HEK293 (cell line): ENCODE data around the gene GPR146.

Experiments
- CTCF ChIP-seq: fragments of 450-650 bp; formaldehyde crosslinking; IDR thresholded peaks from 2 replicates; pipeline ENCODE4 v1.5.1; 2016; ENCODE audit warnings: missing biosample characterization, missing genetic modification characterization
- KLF10 ChIP-seq: fragments of 450-650 bp; IDR thresholded peaks from 2 replicates; pipeline ENCODE4 v1.5.1; 2018; ENCODE audit warnings: missing biosample characterization, mild to moderate bottlenecking, missing genetic modification characterization
- KLF9 ChIP-seq: fragments of 450-650 bp; formaldehyde crosslinking; IDR thresholded peaks from 2 replicates; pipeline ENCODE4 v1.5.1; 2016; ENCODE audit warnings: missing biosample characterization, missing genetic modification characterization, low read depth
- PBX3 ChIP-seq: sonication (generic); formaldehyde crosslinking; IDR thresholded peaks from 2 replicates; pipeline ENCODE4 v1.8.1; 2022; ENCODE audit warnings: mild to moderate bottlenecking, moderate library complexity, missing genetic modification reagents
- PRDM4 ChIP-seq: fragments of 450-650 bp; formaldehyde crosslinking; IDR thresholded peaks from 2 replicates; pipeline ENCODE4 v1.5.1; 2017; ENCODE audit warnings: missing biosample characterization, missing genetic modification characterization
- SP2 ChIP-seq: fragments of 450-650 bp; formaldehyde crosslinking; IDR thresholded peaks from 2 replicates; pipeline ENCODE4 v1.5.1; 2016; ENCODE audit warnings: missing biosample characterization, missing genetic modification characterization
- SP7 ChIP-seq: fragments of 450-650 bp; formaldehyde crosslinking; IDR thresholded peaks from 2 replicates; pipeline ENCODE4 v1.5.1; 2016; ENCODE audit warnings: missing biosample characterization, missing genetic modification characterization
- TCF7L2 ChIP-seq: IDR thresholded peaks from 2 replicates; pipeline ENCODE4 v1.6.1; 2011; ENCODE audit warnings: low read depth, mild to moderate bottlenecking, inconsistent platforms, low read length, moderate library complexity, borderline replicate concordance
- ZBTB11 ChIP-seq: fragments of 450-650 bp; formaldehyde crosslinking; conservative IDR thresholded peaks from 2 replicates; pipeline ENCODE4 v1.5.1; 2016; ENCODE audit warnings: low read depth, missing biosample characterization, missing genetic modification characterization
- ZBTB26 ChIP-seq: fragments of 450-650 bp; formaldehyde crosslinking; optimal IDR thresholded peaks from 2 replicates; pipeline ENCODE3; 2016; ENCODE audit warnings: missing biosample characterization, mild to moderate bottlenecking, missing genetic modification characterization
- ZBTB8A ChIP-seq: fragments of 450-650 bp; formaldehyde crosslinking; IDR thresholded peaks from 2 replicates; pipeline ENCODE4 v1.5.1; 2016; ENCODE audit warnings: missing biosample characterization, missing genetic modification characterization
- ZIC2 ChIP-seq: fragments of 450-650 bp; formaldehyde crosslinking; IDR thresholded peaks from 2 replicates; pipeline ENCODE4 v1.5.1; 2016; ENCODE audit warnings: missing biosample characterization, missing genetic modification characterization
- ZNF140 ChIP-seq: fragments of 450-650 bp; formaldehyde crosslinking; IDR thresholded peaks from 2 replicates; pipeline ENCODE4 v1.5.1; 2016; ENCODE audit warnings: missing biosample characterization, missing genetic modification characterization
- ZNF155 ChIP-seq: fragments of 450-650 bp; formaldehyde crosslinking; IDR thresholded peaks from 2 replicates; pipeline ENCODE4 v1.5.1; 2016; ENCODE audit warnings: missing biosample characterization, missing genetic modification characterization
- ZNF248 ChIP-seq: fragments of 450-650 bp; formaldehyde crosslinking; IDR thresholded peaks from 2 replicates; pipeline ENCODE4 v1.5.1; 2017; ENCODE audit warnings: missing biosample characterization, missing genetic modification characterization
- ZNF341 ChIP-seq: fragments of 450-650 bp; formaldehyde crosslinking; IDR thresholded peaks from 2 replicates; pipeline ENCODE4; 2016; ENCODE audit warnings: low read depth, missing biosample characterization, missing genetic modification characterization
- ZNF398 ChIP-seq: fragments of 450-650 bp; formaldehyde crosslinking; IDR thresholded peaks from 2 replicates; pipeline ENCODE4 v1.5.1; 2017; ENCODE audit warnings: missing biosample characterization, missing genetic modification characterization
- ZNF548 ChIP-seq: fragments of 450-650 bp; formaldehyde crosslinking; IDR thresholded peaks from 2 replicates; pipeline ENCODE4 v1.5.1; 2016; ENCODE audit warnings: missing biosample characterization, missing genetic modification characterization
- ZNF658 ChIP-seq: fragments of 450-650 bp; formaldehyde crosslinking; IDR thresholded peaks from 2 replicates; pipeline ENCODE4; 2016; ENCODE audit warnings: missing biosample characterization, missing genetic modification characterization
- ZNF747 ChIP-seq: fragments of 450-650 bp; formaldehyde crosslinking; IDR thresholded peaks from 2 replicates; pipeline ENCODE4 v1.5.1; 2016; ENCODE audit warnings: missing biosample characterization, missing genetic modification characterization
- TF ChIP-seq, protein P1 (sequence below): fragments of 450-650 bp; formaldehyde crosslinking; IDR thresholded peaks from 2 replicates; pipeline ENCODE4 v1.5.1; 2016; ENCODE audit warnings: missing biosample characterization, missing genetic modification characterization

Gene GPR146

GRCh38 chr7:1044189-1045068, at the start of gene GPR146 (continued):
- TF ChIP-seq, protein P1, sequence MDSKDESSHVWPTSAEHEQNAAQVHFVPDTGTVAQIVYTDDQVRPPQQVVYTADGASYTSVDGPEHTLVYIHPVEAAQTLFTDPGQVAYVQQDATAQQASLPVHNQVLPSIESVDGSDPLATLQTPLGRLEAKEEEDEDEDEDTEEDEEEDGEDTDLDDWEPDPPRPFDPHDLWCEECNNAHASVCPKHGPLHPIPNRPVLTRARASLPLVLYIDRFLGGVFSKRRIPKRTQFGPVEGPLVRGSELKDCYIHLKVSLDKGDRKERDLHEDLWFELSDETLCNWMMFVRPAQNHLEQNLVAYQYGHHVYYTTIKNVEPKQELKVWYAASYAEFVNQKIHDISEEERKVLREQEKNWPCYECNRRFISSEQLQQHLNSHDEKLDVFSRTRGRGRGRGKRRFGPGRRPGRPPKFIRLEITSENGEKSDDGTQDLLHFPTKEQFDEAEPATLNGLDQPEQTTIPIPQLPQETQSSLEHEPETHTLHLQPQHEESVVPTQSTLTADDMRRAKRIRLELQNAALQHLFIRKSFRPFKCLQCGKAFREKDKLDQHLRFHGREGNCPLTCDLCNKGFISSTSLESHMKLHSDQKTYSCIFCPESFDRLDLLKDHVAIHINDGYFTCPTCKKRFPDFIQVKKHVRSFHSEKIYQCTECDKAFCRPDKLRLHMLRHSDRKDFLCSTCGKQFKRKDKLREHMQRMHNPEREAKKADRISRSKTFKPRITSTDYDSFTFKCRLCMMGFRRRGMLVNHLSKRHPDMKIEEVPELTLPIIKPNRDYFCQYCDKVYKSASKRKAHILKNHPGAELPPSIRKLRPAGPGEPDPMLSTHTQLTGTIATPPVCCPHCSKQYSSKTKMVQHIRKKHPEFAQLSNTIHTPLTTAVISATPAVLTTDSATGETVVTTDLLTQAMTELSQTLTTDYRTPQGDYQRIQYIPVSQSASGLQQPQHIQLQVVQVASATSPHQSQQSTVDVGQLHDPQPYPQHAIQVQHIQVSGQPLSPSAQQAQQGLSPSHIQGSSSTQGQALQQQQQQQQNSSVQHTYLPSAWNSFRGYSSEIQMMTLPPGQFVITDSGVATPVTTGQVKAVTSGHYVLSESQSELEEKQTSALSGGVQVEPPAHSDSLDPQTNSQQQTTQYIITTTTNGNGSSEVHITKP, result no peak
- TF ChIP-seq ZNF155 (tag by site-specific recombination), result no peak
- no peak for TF ChIP-seq ZNF747 (tag by site-specific recombination)
- TF ChIP-seq ZBTB26 (tag by site-specific recombination), result peak; percentile 66
- 0 out of 2 replicates have a peak, but pooled peaks have one; percentile 44 for TF ChIP-seq PBX3 (CRISPR knock-in tag)
- TF ChIP-seq ZBTB11 (tag by site-specific recombination), result no peak
- no peak for TF ChIP-seq TCF7L2
- no peak for TF ChIP-seq ZNF248 (tag by site-specific recombination)
- no peak for TF ChIP-seq ZNF398 (tag by site-specific recombination)
- no peak for TF ChIP-seq ZNF140 (tag by site-specific recombination)
- no peak for TF ChIP-seq ZNF658 (tag by site-specific recombination)
- TF ChIP-seq PRDM4 (tag by site-specific recombination), result peak; percentile 59; the same call in 1 of the 2 replicates
- TF ChIP-seq ZIC2 (tag by site-specific recombination), result peak; percentile 28
- TF ChIP-seq SP7 (tag by site-specific recombination), result peak; percentile 38; the same call in 1 of the 2 replicates
- peak; percentile 72 for TF ChIP-seq SP2 (tag by site-specific recombination)
- TF ChIP-seq CTCF (tag by site-specific recombination), result peak; percentile 79
- peak; percentile 96 for TF ChIP-seq KLF10 (tag by site-specific recombination)
- TF ChIP-seq ZNF548, result no peak
- peak; percentile 95 for TF ChIP-seq ZBTB8A (tag by site-specific recombination)
- TF ChIP-seq ZNF341 (tag by site-specific recombination), result peak; percentile 31; the same call in 1 of the 2 replicates
- TF ChIP-seq KLF9 (tag by site-specific recombination), result peak; percentile 69; the same call in 1 of the 2 replicates
